MM.1S (cell line): ENCODE measurements around the gene DNAH6.

Experiments
- EZH2phosphoT487 ChIP-seq: fragments of 300-600 bp; sonication (generic); IDR thresholded peaks from 2 replicates; pipeline ENCODE4 v1.6.1; 2018; ENCODE audit warnings: antibody characterized with exemption, low read length
- TF ChIP-seq, protein P1 (sequence below): fragments of 300-600 bp; sonication (generic); IDR thresholded peaks from 2 replicates; pipeline ENCODE4 v1.5.1; 2016; ENCODE audit warnings: antibody characterized with exemption, low read length, mixed read lengths

GRCh38 chr2:84786601-84787000 lies 270.3 kb downstream of the DNAH6 start:
- no peak for TF ChIP-seq EZH2phosphoT487
- TF ChIP-seq, protein P1, sequence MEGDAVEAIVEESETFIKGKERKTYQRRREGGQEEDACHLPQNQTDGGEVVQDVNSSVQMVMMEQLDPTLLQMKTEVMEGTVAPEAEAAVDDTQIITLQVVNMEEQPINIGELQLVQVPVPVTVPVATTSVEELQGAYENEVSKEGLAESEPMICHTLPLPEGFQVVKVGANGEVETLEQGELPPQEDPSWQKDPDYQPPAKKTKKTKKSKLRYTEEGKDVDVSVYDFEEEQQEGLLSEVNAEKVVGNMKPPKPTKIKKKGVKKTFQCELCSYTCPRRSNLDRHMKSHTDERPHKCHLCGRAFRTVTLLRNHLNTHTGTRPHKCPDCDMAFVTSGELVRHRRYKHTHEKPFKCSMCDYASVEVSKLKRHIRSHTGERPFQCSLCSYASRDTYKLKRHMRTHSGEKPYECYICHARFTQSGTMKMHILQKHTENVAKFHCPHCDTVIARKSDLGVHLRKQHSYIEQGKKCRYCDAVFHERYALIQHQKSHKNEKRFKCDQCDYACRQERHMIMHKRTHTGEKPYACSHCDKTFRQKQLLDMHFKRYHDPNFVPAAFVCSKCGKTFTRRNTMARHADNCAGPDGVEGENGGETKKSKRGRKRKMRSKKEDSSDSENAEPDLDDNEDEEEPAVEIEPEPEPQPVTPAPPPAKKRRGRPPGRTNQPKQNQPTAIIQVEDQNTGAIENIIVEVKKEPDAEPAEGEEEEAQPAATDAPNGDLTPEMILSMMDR, result no peak
